Measurements from ENCODE around the gene SLC16A4.

GRCh38 chr1:110411173-110411735, 20.4 kb upstream of the SLC16A4 start:
- TF ChIP-seq CTCF (IDR thresholded peaks at IDR 0.05) (no peak), POLR2A (IDR thresholded peaks at IDR 0.05) (no peak)

All from testis (tissue), 2 donors.